Placental epithelial cell (primary cell): ENCODE measurements around the gene SPIN1. TPM values are rescaled to one million over a fixed set of nuclear protein-coding genes. Genes with fewer than 3 reads are reported as not detected.

ENCODE experiments used
- total RNA-seq: library from RNA; depleted of rRNA; stranded (reverse); fragments of >200 nt; gene quantifications from 2 replicates; pipeline ENCODE4 v1.2.3, GENCODE V29; 2012

Gene SPIN1
- total RNA-seq = 112 and 123 TPM in 2 replicates

DNA sequence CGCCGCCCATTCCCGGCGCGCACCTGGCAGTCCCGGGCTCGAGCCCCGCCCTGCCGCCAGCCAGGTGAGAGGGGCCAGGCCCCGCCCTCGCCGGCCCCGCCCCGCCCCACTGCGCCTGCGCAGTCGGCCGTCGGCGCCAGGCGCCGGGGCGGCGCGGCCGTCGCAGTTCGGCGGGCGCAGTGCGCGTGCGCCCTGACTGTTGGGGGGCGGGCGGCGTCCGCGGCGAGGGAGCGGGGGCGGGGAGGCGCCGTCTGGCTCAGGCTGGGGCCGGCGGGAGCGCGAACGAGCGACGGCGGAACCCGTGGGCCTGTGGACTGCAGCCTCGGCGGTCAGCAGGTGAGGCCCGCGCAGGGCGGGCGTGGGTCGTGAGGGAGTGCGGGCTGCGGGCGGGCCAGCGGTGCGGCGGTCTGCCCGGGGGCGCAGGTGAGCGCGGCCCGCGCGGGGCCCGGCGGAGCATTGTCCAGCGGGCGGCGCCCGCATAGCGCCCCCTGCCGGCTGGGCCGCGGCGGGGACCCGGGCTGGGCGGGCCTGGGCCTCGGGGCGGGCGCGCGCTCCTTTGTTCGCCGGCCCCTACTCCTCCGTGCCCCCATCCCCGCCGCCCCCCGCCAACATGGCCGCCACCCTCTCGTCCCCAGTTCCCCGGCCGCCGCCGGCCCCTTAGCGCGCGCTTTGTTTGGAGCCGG is at the start of gene SPIN1:
SPIN1 (plus strand) TSS at position 242 of the 683 bp plus-strand sequence. CDS start 38,096 bp downstream, outside the sequence.

Other genes with a start within 250 kb of the SPIN1 start
- not detected in 2 replicates for gene SPATA31C2, start 250.0 kb upstream of the SPIN1 start, total RNA-seq
- 1.2 and 2.4 TPM in 2 replicates for gene NXNL2, start 146.7 kb downstream of the SPIN1 start, total RNA-seq